Transverse colon (tissue), 4 donors: ENCODE results near the gene DAB2.

ENCODE experiments used
- CTCF ChIP-seq, 5 experiments: fragments of 200-600 bp in 3 of 5; fragments of 450-650 bp in 2 of 5; sonication (generic) in 3 of 5; IDR thresholded peaks; 1 replicate in 2 of 5; 2 replicates in 3 of 5; pipeline ENCODE4 v1.5.1; 2016 to 2017; ENCODE audit warnings: antibody characterized with exemption in 5 of 5, inconsistent platforms in 3 of 5, mild to moderate bottlenecking in 2 of 5, moderate library complexity in 1 of 5
- POLR2A ChIP-seq: fragments of 450-650 bp; IDR thresholded peaks from one replicate; pipeline ENCODE4 v1.6.1; 2016; ENCODE audit warnings: antibody characterized with exemption, mild to moderate bottlenecking, moderate library complexity
- POLR2AphosphoS5 ChIP-seq, 3 donors: sonication (generic); formaldehyde crosslinking; IDR thresholded peaks; one replicate each; pipeline ENCODE4 v1.6.1; 2016; ENCODE audit warnings: antibody characterized with exemption in 3 of 3

- TF ChIP-seq POLR2A (no peak), CTCF (IDR thresholded peaks at IDR 0.05) (no peak), POLR2AphosphoS5 (IDR thresholded peaks at IDR 0.05) (no peak)
These were observed 2.7 kb downstream of the DAB2 start for GRCh38 chr5:39422036-39422606.
